Trophoblast cell (in vitro differentiated cells and primary cell): ENCODE results near the gene NSMF.

Experiments
- DNase-seq, 2 donors: peaks; one replicate each; pipeline ENCODE4 v3.0.0-alpha.2; 2016
- H2AFZ ChIP-seq: 2 replicates; pipeline ENCODE4 v1.6.1; 2013; ENCODE audit warnings: low read length, moderate library complexity, mild to moderate bottlenecking; ENCODE audit not compliant: insufficient read depth, poor library complexity
- H2AK5ac ChIP-seq: 2 replicates; pipeline ENCODE4 v1.6.1; 2013; ENCODE audit warnings: mild to moderate bottlenecking, low read length
- H2BK120ac ChIP-seq: 2 replicates; pipeline ENCODE4 v1.6.1; 2013; ENCODE audit warnings: low read length, mild to moderate bottlenecking, moderate library complexity; ENCODE audit not compliant: insufficient read depth, poor library complexity
- H2BK12ac ChIP-seq: 2 replicates; pipeline ENCODE4 v1.6.1; 2013; ENCODE audit warnings: mild to moderate bottlenecking, low read length, moderate library complexity
- H2BK5ac ChIP-seq: 2 replicates; pipeline ENCODE4 v1.6.1; 2013; ENCODE audit warnings: low read length, low read depth, moderate library complexity, mild to moderate bottlenecking; ENCODE audit not compliant: poor library complexity
- H3K14ac ChIP-seq: 2 replicates; pipeline ENCODE4 v1.6.1; 2013; ENCODE audit warnings: mild to moderate bottlenecking, low read length
- H3K18ac ChIP-seq: 2 replicates; pipeline ENCODE4 v1.6.1; 2013; ENCODE audit warnings: mild to moderate bottlenecking, low read length
- H3K23ac ChIP-seq: 2 replicates; pipeline ENCODE4 v1.6.1; 2013; ENCODE audit warnings: low read length
- H3K27ac ChIP-seq: 2 replicates; pipeline ENCODE4 v1.5.1; 2013; ENCODE audit warnings: low read depth, mild to moderate bottlenecking, inconsistent platforms, low read length, moderate library complexity
- H3K27me3 ChIP-seq: 2 replicates; pipeline ENCODE4 v1.6.1; 2013; ENCODE audit warnings: inconsistent platforms, mild to moderate bottlenecking, low read length, moderate library complexity; ENCODE audit not compliant: insufficient read depth
- H3K36me3 ChIP-seq, 2 experiments: 1 replicate in 1 of 2; 2 replicates in 1 of 2; pipeline ENCODE4 v1.6.1; 2013; ENCODE audit warnings: low read length in 2 of 2, mild to moderate bottlenecking in 2 of 2, moderate library complexity in 1 of 2; ENCODE audit not compliant: insufficient read depth in 2 of 2, control insufficient read depth in 1 of 2
- H3K4ac ChIP-seq: 2 replicates; pipeline ENCODE4 v1.6.1; 2013; ENCODE audit warnings: low read depth, mild to moderate bottlenecking, low read length, moderate library complexity
- H3K4me1 ChIP-seq, 2 experiments: 1 replicate in 1 of 2; 2 replicates in 1 of 2; pipeline ENCODE4 v1.6.1; 2013; ENCODE audit warnings: low read length in 2 of 2, mild to moderate bottlenecking in 2 of 2, moderate library complexity in 1 of 2; ENCODE audit not compliant: insufficient read depth in 2 of 2, control insufficient read depth in 1 of 2
- H3K4me2 ChIP-seq: 2 replicates; pipeline ENCODE4 v1.6.1; 2013; ENCODE audit warnings: inconsistent platforms, mild to moderate bottlenecking, low read length, moderate library complexity
- H3K4me3 ChIP-seq: 2 replicates; pipeline ENCODE4 v1.5.1; 2013; ENCODE audit warnings: mild to moderate bottlenecking, low read depth, low read length, inconsistent platforms
- H3K79me1 ChIP-seq: one replicate; pipeline ENCODE4 v1.6.1; 2013; ENCODE audit warnings: low read length
- H3K79me2 ChIP-seq: 2 replicates; pipeline ENCODE4 v1.6.1; 2013; ENCODE audit warnings: low read length, mild to moderate bottlenecking; ENCODE audit not compliant: control insufficient read depth, insufficient read depth, poor library complexity
- H3K9ac ChIP-seq: 2 replicates; pipeline ENCODE4 v1.6.1; 2013; ENCODE audit warnings: mild to moderate bottlenecking, low read length
- H3K9me3 ChIP-seq: 2 replicates; pipeline ENCODE4 v1.6.1; 2013; ENCODE audit warnings: low read depth, mild to moderate bottlenecking, control low read depth, inconsistent platforms, low read length; ENCODE audit not compliant: insufficient read depth
- H4K12ac ChIP-seq: 2 replicates; pipeline ENCODE4 v1.6.1; 2013; ENCODE audit warnings: low read depth, mild to moderate bottlenecking, low read length, moderate library complexity
- H4K8ac ChIP-seq: 2 replicates; pipeline ENCODE4 v1.6.1; 2013; ENCODE audit warnings: low read depth, mild to moderate bottlenecking, low read length, moderate library complexity
- H4K91ac ChIP-seq: one replicate; pipeline ENCODE4 v1.6.1; 2013; ENCODE audit warnings: low read depth, mild to moderate bottlenecking, low read length, moderate library complexity
- WGBS: extraction: QIAGEN DNeasy Blood & Tissue Kit; methylation state at CpG from one replicate; pipeline ENCODE4 v1.1.7; 2013; ENCODE audit warnings: missing lambda C conversion rate; ENCODE audit not compliant: insufficient read length, insufficient coverage; ENCODE audit errors: extremely low coverage; 5-methylcytosine and 5-hydroxymethylcytosine counted together

Gene NSMF

DNA sequence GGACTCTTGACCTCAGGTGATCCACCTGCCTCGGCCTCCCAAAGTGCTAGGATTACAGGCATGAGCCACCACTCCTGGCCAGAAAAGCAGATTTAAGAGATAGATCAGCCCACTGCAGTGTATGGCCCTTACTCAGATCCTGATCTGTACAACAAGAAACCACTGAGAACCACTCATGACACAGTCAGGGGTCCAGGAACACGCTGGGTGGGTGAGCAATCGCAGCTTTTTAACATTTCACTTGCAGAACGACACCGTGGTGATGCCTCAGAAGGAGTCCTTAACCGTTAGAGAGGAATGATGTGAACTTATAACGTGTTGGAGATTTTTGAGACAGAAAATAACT lies 45.3 kb upstream of the NSMF start:
- H3K36me3 ChIP-seq, result no peaks in the 10 kb centered on the region
- no peak overlapping the region for H2AK5ac ChIP-seq
- no peak overlapping the region for H3K14ac ChIP-seq
- no peak overlapping the region for H2BK120ac ChIP-seq
- no peaks in the 10 kb centered on the region for H3K27me3 ChIP-seq
- no peak overlapping the region for H2BK5ac ChIP-seq
- no peak overlapping the region for H3K18ac ChIP-seq
- H3K9ac ChIP-seq, result no peak overlapping the region
- no peak overlapping the region for H2AFZ ChIP-seq
- H3K4ac ChIP-seq, result no peak overlapping the region
- H3K4me1 ChIP-seq, result no peaks in the 10 kb centered on the region
- H2BK12ac ChIP-seq, result no peak overlapping the region
- DNase-seq, result no peak
- H4K12ac ChIP-seq, result no peak overlapping the region
- no peak overlapping the region for H3K23ac ChIP-seq
- H4K8ac ChIP-seq, result no peak overlapping the region
- H3K9me3 ChIP-seq, result peaks cover 16% of the 10 kb centered on the region
- no peak overlapping the region for H3K4me2 ChIP-seq
- H3K79me1 ChIP-seq, result no peaks in the 10 kb centered on the region
- no peak overlapping the region for H3K27ac ChIP-seq
- no peak overlapping the region for H3K4me3 ChIP-seq
- H3K79me2 ChIP-seq, result no peaks in the 10 kb centered on the region
- WGBS, result no CpG with 5 or more reads among the region's 7 CpGs
- H4K91ac ChIP-seq, result no peak overlapping the region

DNA sequence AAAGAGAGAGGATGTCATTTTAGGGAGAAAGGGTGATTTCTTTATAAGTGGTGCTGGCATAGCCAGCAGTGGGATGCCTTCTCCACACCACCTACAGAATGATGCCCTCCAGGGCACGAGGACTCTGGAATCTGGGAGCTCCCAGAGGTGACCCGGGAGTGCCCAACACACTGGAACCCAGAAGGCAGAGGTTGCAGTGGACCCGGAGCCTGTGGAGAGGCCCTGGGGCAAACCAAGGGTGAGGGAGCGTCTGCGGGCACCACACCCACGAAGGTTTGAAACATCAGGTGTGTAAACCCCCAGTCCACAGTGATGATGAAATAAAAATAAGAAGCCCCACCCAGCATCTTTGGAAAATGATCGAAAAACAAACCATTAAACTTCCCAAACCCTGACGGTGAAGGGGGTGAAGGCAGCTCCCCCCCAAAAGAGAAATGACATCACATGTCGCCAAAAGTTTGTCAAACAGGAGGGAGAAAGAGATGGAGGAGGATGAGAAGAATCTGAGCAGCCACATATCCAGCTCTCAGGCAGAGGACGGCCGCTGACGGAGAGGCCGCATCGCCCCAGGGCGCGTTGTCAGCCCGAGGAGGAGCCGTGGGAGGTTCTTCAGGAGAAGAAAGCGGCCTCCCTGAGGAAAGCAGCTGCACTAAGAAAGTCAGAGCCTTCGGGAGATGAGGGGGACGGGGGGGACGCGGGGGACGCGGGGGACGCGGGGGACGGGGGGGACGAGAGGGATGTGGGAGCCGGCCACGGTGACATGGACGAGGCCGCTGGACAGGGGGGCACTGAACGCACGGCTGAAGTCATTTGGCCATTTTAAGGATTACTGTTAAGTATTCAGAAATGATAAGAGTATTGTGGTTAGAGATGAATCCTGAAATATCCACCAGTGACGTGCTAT lies 43.1 kb upstream of the NSMF start:
- peaks cover 22% of the 10 kb centered on the region for H3K9me3 ChIP-seq
- H3K14ac ChIP-seq, result no peak overlapping the region
- no peaks in the 10 kb centered on the region for H3K27me3 ChIP-seq
- peak; percentile 67 to 79 for DNase-seq
- H3K23ac ChIP-seq, result no peak overlapping the region
- no peak overlapping the region for H2BK12ac ChIP-seq
- no peak overlapping the region for H2BK120ac ChIP-seq
- H3K79me2 ChIP-seq, result no peaks in the 10 kb centered on the region
- no peak overlapping the region for H2AFZ ChIP-seq
- H4K12ac ChIP-seq, result no peak overlapping the region
- no CpG with 5 or more reads among the region's 36 CpGs for WGBS
- no peaks in the 10 kb centered on the region for H3K36me3 ChIP-seq
- H2AK5ac ChIP-seq, result no peak overlapping the region
- no peak overlapping the region for H3K18ac ChIP-seq
- no peak overlapping the region for H3K9ac ChIP-seq
- H3K4ac ChIP-seq, result no peak overlapping the region
- no peak overlapping the region for H3K4me2 ChIP-seq
- no peak overlapping the region for H2BK5ac ChIP-seq
- no peak overlapping the region for H3K4me3 ChIP-seq
- no peak overlapping the region for H4K91ac ChIP-seq
- no peak overlapping the region for H3K27ac ChIP-seq
- no peaks in the 10 kb centered on the region for H3K79me1 ChIP-seq
- no peak overlapping the region for H4K8ac ChIP-seq
- no peaks in the 10 kb centered on the region for H3K4me1 ChIP-seq

DNA sequence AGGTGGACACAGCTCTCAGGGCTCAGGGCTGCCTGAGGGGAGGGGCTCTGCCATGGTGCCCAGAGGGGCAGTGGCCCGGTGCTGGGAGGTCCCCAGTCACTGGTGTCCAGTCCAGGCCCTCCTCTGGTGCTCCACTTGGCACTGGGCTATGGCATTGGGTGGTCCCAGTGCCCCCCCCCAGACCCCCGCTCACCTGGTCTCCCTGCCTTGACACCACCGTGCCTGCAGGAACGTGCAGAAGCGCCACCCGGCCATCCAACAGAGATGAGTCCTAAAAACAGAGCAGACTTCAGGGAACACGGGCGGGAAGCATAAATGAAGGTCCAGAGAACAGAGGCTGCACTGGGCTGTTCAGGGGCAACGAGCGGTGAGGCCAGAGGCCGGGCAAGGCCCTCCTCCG lies 42.3 kb upstream of the NSMF start:
- Histone ChIP-seq H3K79me2 (no peaks in the 10 kb centered on the region), H2AK5ac (no peak overlapping the region), H3K36me3 (no peaks in the 10 kb centered on the region), H3K4ac (no peak overlapping the region), H3K18ac (no peak overlapping the region), H3K27me3 (no peaks in the 10 kb centered on the region), H3K14ac (no peak overlapping the region), H4K12ac (no peak overlapping the region), H3K9ac (no peak overlapping the region), H3K4me3 (no peak overlapping the region), H3K27ac (no peak overlapping the region), H2BK12ac (no peak overlapping the region), H2BK5ac (no peak overlapping the region), H4K8ac (no peak overlapping the region), H3K4me1 (no peaks in the 10 kb centered on the region), H3K23ac (no peak overlapping the region), H3K9me3 (peaks cover 19% of the 10 kb centered on the region), H2BK120ac (no peak overlapping the region), H4K91ac (no peak overlapping the region), H3K4me2 (no peak overlapping the region), H3K79me1 (no peaks in the 10 kb centered on the region), H2AFZ (no peak overlapping the region)
- DNase-seq, result no peak
- WGBS, result no CpG with 5 or more reads among the region's 12 CpGs

DNA sequence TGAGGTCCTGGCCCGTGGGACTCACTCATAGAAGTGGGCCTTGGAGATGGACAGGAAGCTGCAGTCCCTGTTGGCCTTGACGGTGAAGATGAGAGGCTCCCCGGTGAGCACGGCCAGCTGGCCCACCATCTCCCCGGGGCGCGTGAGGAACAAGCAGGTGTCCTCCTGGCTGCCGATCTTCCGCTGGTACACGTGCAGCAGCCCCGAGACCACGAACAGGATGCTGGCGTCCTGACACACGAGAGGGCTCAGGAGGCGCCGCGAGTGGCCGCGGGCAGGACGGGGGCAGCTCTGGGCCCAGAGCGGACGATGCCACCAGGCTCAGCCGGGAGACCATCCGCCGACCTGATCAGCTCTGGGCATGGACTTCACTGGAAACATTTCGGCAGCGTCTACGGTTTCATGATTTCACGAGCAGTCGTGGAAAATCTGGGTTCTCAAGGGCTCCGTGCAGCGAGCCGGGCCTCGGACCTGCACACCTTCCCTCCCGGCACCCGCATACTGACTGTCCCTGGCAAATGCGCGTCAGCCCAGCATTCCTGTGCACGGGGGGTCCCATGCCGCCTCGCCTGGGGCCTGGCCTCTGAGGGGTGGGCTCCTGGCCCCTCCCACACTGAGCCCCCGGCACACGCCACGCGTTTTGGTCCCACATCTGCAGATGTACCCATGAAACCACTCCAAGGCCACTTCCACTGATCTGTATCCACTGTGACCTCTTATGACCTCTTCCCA lies 41.7 kb upstream of the NSMF start:
- Histone ChIP-seq H2BK12ac (no peak overlapping the region), H3K27ac (no peak overlapping the region), H3K9ac (no peak overlapping the region), H2BK5ac (no peak overlapping the region), H3K4me3 (no peak overlapping the region), H2BK120ac (no peak overlapping the region), H3K4me2 (no peak overlapping the region), H3K79me1 (no peaks in the 10 kb centered on the region), H3K79me2 (no peaks in the 10 kb centered on the region), H4K12ac (no peak overlapping the region), H3K36me3 (no peaks in the 10 kb centered on the region), H3K4ac (no peak overlapping the region), H3K14ac (no peak overlapping the region), H3K9me3 (peaks cover 13% of the 10 kb centered on the region), H3K27me3 (no peaks in the 10 kb centered on the region), H2AK5ac (no peak overlapping the region), H3K23ac (no peak overlapping the region), H3K18ac (no peak overlapping the region), H3K4me1 (no peaks in the 10 kb centered on the region), H4K91ac (no peak overlapping the region), H4K8ac (no peak overlapping the region), H2AFZ (no peak overlapping the region)
- WGBS, result no CpG with 5 or more reads among the region's 45 CpGs
- no peak for DNase-seq
